GM18867 (cell line): ENCODE measurements around the gene CDC42BPA.
A peak's percentile ranks its signal among the peaks of the same experiment; 100 is the strongest.

Source experiments
- ATAC-seq: cut with Tn5 transposase; IDR thresholded peaks from one replicate; pipeline ENCODE4 v1.9.1; 2021; ENCODE audit warnings: mild to moderate bottlenecking, moderate library complexity; ENCODE audit not compliant: unreplicated experiment

The CDC42BPA gene

DNA sequence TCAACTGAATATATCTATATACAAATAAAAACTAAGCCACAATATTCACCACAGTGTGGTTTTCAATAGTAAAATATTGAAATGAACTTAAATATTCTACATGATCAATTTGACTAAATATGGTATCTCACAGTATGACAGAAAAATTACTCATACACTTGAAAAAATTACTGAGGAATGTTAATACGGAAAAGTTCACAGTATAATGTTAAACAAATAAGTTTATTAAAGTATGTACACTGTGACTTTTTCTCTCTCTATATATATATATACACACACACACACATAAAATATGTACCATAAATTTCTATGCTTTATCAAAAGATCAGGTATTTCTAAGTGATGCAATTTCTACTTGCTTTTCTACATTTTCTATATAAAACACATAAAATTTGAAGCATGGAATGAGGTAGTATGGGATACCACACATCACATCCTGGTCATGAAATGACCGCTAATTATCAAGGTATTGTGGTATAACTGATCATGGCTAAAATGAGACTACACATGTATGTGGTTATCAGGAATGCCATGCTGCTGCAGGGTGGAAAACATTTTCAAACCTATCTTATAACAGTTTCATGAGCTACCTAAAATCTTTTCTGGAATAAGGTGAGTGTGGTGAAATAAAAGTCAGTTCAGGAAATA is 102.3 kb downstream of the CDC42BPA start:
- ATAC-seq, result no peak

DNA sequence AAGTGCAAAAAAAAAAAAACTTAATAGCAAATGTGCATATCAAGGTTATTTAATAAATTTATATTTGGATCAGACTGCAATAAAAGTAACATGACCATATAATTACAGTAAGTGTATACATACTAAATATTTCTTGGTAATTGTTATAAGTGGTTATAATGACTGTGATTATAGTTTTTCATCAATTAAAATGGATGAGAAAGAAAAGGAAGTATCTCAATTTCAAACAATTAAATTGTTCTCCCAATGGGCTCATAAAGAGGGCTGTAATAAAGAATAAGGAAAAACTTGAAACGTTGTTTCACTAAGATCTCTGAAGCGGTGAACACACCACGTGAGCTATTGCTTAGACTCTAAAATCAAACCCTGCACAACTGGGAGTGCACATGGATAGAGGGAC is 104.1 kb downstream of the CDC42BPA start:
- ATAC-seq, result no peak

DNA sequence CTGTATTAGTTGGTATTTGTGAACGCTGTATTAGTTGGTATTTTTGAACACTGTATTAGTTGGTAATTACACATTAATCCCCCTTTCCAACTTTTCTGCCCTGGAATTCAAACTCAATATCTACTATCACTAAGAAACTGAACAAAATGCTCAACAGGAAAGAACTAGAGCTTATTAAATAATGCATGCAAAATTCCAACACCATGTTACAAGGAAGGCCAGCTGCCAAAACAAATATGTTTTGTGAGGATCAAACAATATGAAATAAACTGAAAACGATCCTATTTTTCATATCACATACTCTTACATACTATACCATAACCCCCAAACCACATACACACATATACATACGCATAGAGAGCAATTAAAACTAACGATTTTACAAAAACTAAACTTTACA is 104.9 kb downstream of the CDC42BPA start:
- ATAC-seq, result no peak

DNA sequence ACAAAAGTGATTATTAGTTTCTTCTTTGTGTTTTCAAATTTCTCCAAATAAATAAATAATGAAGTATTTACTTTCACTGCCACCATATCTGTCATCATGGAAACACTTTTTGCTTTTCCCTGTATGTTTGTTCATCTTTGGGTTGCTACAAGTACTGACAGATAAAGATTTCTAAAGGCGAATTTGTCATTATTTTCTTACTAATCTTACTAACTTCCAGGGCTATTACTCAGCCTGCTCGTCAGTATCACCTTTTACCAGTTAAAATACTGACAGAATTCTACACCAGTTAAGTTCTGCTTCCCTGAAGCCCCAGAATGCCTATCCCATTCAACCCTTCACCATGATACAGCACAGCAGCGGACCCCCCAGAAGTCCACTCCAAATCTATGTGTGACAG is 106.1 kb downstream of the CDC42BPA start:
- ATAC-seq, result no peak

DNA sequence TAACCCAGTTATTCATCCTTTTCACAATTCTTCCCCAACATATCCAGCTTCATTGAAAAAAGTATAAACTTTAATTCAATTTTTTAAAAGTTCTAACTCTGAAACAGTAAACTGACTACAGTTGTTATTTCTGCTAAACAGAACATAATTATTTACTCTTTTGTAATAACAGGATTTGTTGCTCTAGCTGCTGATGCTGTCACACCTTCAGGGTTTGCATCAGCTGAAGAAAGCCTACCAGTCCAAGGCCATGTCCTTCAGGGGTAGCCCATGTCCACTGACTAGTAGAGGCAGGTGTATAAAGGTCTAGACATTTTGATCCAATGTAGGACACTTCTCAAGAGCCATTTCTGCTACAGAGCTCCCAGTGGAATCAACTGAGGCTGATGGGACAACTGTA is 107.7 kb downstream of the CDC42BPA start:
- ATAC-seq, result no peak

DNA sequence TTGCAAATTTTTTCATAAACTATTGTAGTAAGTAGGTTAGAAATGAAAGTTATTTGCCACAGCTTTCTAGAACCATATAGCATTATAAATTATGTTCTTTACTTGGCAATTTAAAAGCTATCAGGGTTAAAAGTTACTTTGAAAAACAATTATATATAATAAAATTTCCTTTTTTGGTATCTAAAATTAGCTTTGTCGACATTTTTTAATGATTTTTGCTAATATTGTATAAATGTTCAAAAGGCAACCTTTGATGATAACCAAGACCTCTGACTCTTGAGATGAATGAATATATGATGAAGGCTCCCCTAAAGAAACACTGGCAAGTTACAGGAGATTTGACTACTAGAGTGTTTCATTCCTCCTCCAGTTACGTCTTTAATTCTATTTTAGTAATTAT is 121.2 kb downstream of the CDC42BPA start:
- ATAC-seq, result no peak

DNA sequence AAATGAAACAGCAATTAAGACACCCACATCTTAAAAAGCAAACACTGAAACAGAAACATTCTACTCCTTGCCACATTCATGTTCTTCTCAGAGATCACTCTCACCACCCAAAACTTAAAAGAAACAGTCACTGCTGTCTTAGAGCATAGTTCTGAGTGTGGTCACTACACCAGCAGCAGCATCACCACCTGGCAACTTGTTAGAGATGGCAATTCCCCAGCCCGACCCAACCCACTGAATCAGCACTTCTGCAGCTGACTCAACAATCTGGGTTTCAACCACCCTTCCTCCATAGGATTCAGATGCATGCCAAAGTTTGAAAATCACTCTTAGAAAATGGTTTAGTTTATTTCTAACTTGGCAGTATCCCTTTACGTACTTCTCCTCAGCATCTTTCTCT is 126.1 kb downstream of the CDC42BPA start:
- ATAC-seq, result peak; percentile 93

DNA sequence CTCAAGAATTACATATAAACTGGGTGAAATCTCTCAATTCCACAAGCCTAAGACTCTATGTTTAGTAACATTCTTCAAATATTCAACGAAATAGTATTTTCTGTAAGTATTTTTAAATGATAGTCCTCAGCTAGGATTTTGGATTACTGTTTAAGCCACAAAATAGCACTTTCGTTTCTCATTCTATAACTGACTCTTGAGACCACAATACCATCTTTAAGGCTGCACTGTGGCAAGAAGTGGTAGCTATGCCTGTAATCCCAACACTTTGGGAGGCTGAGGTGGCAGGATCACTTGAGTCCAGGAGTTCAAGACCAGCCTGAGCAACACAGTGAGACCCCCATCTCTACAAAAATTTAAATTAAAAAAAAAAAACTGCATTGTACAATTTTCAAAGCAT is 126.7 kb downstream of the CDC42BPA start:
- peak; percentile 74 for ATAC-seq

DNA sequence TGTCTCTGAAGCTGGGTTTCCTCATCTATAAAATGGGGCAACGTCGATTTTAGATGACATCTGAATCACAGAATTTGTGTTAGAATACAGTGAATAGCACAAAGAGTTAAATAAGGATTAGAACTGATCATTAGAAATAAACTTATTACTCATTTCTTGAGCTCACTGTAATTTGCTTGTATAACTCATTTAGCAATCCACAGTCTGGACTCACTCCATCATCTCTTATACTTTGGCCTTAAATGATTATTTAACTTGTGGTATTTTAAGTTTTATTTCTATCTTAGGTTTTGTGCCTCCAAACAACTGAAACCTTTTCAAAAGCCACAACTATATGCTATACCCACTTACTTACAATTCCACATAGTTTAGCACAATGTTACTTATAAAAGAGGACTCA is 128.0 kb downstream of the CDC42BPA start:
- ATAC-seq, result no peak

DNA sequence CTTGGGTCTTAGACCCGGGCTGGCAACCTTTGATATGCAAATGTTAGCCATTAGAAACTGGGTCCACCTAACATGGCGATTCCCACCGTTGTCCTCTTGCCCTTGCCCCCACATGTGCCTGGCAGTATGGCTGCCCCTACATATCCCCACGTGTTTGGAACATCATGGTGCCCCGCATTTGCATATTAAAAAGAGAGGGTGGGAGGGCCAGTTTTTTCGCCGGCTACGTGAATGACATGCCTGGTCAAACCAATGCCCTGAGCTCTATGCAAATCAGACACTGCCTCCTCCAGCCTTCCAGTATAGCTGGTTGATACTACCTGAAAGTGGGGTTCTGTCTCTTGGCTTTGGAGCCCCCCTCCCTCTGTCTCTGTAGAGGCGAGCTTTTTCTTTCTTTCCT is 133.0 kb downstream of the CDC42BPA start:
- no peak for ATAC-seq

DNA sequence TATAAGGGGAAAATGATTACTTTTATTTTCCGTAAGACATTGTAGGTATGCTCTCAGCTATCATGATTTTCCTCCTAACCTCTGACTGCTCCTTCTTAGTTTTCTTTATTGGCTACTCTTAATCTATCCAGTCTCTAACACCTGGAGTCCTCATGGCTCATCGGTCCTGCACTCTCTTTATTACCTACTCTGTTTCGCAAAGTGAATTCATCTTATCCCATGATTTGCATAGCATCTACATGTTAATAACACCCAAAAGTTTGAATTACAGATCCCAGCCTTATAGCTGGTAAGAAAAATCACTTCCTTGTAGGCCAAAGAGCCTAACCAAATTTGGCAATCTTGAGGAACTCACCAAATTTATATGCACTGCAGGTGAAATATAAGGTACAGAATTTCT is 136.3 kb downstream of the CDC42BPA start:
- no peak for ATAC-seq

DNA sequence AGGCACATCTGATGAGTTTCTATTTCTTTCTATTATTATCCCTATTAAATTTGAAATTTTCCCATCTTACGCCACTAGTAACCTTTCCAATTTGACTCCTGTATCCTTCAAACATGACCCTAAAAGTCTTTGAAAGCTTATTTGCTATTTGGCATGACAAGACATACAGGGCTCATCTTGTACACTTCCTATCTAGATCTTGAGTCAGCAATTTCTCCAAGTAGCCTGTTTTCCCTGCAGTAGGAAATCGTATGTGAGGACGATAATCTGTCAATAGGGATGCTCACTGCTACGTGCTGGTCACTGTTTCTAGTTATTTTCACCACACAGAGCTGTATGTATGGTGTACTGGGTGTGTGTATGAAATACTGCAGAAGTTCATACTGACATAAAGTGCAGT is 142.7 kb downstream of the CDC42BPA start:
- ATAC-seq, result no peak

DNA sequence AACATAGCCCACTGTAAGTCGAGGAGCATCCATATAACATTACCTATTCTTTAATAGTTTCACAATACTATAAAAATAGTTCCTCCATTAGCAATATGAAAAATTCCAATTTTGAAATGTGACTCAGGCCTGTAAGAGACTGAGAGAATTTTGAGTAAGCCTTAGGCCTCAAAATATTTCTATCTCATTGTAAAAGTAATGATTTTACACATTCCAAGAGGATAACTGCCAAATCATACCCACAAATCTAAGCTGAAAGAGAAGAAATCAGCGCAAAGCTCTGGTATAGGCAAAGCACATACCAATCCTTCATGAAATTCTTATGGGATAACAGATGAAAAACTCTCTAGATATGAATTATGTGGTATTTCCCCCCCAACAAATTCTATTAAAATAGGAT is 144.1 kb downstream of the CDC42BPA start:
- ATAC-seq, result no peak

DNA sequence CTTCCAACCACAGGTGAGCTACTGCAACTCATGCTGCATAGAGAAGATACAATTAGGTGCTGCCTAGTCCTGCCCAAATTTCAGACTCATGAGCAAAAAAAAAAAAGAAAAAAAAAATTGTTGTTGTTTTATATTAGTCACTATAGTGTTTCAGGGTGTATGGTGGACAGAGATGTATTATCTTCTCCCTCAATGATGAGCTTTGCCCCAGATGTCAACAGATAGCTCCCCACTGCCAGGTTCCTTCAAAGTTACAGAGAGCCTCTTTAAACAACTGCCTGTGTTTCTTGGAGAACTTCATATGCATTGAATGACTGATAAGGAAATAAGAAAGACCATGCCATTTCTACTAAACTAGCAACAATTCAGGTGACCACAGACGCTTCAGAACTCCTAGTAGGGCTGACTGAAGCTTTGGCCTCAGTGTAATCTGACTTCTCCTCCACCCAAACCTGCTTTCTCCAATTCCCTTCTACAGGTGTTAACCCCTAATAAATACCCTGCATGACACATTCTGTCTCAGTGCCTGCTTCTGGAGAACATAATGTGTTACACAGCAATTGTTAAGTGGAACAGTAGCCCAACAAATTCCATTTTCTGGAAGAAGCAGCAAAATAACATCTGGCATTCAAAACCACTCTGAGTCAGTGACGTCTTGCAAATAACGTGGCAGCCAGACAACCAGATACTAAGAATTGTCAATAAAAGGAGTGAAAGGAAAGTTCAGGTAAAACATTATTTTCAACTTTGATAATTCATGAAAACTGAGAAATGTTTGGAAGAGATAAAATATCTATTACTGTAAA is 147.7 kb downstream of the CDC42BPA start:
- no peak for ATAC-seq

DNA sequence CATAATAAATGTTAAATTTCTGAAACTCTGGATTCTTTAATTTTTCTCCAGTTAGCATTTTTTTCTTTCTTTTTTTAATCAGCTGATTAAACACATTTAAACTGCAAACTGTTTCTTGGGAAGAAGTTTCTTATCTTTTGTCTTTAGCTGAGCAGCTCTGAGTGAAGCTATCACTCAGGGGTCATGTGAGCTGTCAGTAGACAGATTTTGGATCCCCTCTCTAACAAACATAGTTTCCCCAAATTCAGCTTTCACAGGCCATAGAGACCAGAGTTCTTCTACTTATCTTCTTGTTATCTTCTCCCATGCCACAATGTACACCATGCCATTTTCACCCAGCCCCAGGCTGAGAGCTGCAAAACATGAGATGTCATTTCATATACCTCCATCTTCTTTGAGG is 148.9 kb downstream of the CDC42BPA start:
- ATAC-seq, result no peak

DNA sequence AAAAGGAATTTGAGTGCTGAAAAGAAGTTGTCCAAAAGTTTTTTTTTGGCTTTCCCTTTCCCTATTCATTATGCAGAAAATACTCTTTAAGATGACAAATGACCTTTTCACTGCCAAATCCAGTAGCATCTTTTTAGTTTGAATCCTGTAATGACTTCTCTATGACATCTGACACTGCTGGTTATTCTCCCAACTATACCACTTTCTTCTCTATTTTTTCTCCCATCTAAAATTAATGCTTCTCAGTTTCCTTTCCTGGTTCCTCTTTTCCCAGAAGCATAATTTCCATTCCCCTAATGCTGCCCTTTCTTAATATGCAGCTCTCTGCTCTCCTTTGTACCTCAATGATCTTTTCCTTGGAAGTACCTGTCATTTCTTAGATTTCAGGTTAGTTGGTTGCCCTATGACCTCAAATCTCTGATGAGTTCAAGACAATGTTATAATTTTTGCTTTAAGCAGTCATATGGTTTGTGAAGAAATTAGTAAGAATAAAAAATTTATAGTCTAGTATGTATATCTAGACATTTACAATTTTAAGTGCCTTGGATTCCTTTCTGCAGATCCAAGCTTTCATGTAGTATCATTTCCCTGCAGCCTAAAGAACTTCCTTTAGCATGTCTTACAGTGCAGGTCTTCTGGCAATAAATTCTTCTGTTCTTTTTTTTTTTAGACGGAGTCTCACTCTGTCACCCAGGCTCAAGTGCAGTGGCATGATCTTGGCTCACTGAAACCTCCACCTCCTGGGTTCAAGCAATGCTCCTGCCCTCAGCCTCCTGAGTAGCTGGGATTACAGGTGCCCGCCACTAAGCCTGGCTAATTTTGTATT is 150.8 kb downstream of the CDC42BPA start:
- no peak for ATAC-seq

DNA sequence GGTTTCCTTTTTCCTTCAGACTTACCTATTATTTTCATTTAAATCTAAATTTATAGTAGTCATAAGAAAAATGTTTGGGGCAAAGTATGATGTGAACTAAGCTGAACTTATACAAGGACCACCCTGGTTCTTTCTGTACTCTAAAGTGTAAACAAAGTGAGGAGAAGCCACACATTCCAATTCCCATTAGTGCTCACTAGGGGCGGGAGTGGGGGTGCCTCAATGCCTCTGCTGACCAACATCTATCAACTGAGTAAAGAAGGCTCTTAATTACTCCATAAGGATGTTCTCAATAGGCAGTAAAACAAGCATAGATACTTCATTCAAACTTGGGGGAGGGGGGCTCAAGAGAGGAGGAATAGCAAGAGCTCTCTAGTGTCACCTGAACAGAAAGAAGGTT is 151.7 kb downstream of the CDC42BPA start:
- ATAC-seq, result no peak

DNA sequence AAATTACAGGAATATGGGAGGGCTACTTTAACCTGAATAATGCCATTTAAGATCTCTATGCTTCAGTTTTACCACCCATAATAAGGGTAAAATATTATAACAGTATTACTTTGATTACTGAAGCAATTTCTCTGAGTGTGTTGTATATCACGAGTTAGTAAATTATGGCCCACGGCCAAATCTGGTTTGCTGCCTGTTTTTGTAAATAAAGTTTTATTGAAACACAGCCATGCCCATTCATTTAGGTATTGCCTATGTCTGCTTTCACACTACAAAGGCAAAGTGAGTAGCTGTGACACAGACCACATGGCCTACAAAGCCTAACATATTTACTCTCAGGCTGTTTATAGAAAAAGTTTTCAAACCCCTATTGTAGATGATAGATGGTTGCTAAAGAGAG is 156.8 kb downstream of the CDC42BPA start:
- no peak for ATAC-seq

DNA sequence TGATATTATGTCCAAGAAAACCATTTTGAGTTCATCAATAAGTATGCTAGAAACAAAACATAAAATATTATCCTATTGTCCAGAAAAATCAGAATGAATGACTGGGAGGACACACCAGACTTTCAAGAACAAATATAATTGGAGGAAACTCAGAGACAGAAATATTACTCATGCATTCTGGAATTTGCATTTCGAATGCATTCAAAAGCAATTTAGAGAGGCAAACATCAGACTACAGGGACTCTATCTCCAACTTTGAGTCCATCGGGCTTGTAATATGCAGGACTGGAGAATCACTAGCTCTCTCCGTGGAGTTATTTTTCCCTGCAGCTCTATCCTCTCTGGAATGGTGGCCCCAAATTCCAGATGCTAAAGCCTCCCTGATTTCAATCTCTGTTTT is 161.8 kb downstream of the CDC42BPA start:
- ATAC-seq, result no peak

DNA sequence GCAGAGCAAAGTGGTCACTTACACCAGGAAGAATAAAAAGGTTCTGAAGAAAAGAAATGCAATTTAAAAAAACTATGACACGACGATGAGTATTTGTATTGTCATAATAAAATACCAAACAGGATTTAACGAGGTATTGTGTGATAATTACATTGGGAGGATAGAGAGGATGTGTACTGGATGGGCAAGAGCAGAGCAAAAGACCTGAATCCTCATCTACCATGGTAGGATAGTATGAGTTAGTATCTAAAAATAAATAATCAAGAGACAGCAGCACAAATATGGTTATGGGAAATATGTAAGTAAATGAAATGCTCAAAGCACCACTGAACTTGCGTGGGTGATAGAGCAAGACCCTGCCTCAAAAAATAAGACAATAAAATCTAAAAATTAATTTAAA is 162.6 kb downstream of the CDC42BPA start:
- ATAC-seq, result no peak

DNA sequence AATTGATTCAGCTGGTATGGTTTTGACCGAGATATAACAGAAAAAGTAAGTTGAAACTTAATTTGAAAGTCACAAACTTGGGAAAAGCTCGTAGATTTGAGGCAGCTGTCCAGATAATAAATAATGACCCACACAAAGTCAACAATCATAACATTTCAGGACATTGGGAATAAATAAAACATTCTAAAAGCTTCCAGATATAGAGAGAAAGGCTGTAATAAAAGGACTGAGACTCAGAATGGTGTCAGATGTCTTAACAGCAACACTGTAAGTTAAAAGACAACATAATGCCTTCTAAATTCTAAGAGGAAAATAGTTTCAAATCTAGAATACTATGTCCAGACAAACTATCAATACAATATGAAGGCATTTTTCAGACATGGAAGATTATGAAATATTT is 163.3 kb downstream of the CDC42BPA start:
- ATAC-seq, result no peak

DNA sequence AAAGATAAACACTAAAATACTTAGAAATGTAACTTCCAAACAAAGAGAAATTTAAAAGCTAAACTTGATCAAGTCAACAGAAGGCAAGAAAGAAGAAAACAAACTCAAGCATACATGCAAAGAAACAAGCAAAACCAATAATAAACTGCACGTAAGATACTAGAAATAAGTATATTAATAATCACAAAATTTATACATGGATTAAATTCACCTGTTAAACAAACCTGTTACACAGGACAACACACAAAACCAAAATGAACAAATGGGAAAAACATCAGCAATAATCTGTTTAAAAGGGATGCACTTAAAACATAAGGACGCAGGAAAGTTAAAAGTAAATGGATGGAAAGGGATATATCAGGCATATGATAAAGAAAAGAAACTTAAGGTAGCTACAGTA is 165.8 kb downstream of the CDC42BPA start:
- no peak for ATAC-seq
